Measurements from ENCODE around the gene HAL. TPM values are rescaled to one million over a fixed set of nuclear protein-coding genes. Genes with fewer than 3 reads are reported as not detected.

HAL gene
- total RNA-seq, 1 experiment from 2014 or later = 1.8 TPM

DNA sequence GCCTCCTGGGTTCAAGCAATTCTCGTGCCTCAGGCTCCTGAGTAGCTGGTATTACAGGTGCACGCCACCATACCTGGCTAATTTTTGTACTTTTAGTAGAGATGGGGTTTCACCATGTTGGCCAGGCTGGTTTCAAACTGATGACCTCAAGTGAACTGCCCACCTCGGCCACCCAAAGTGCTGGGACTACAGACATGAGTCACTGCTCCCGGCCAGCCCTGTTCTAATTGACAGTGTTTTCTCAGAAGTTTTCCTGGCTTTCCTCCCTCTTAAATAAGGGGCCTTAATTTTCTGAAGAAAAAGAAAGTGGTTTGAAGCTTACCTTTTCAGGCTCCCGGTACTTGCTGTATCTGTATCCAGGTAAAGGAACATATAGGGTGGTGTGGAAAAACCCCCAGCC lies 1.7 kb downstream of the HAL start:
- intact Hi-C loops (cut with micrococcal nuclease) = no loop called here
- Histone ChIP-seq H3K9me3 (ENCODE audit: control insufficient read depth in 1 of 2, insufficient read depth in 1 of 2, low read depth in 1 of 2, low read length in 2 of 2) (no peaks in the 10 kb centered on the region), H3K4me1 (ENCODE audit: control insufficient read depth in 1 of 2, insufficient read depth in 2 of 2, low read length in 2 of 2) (no peaks in the 10 kb centered on the region), H3K4me3 (replicated peaks in 1 of 2; ENCODE audit: low read depth in 1 of 2, low read length in 2 of 2) (no peak overlapping the region), H3K9ac (ENCODE audit: low read length) (no peak overlapping the region), H3K9me2 (ENCODE audit: insufficient read depth) (no peaks in the 10 kb centered on the region), H3K36me3 (ENCODE audit: control insufficient read depth in 1 of 2, insufficient read depth in 2 of 2, low read length in 2 of 2) (no peaks in the 10 kb centered on the region; a peak in 1 of 4 replicates), H3K27me3 (ENCODE audit: insufficient read depth, low read length) (no peaks in the 10 kb centered on the region), H2AFZ (ENCODE audit: low read depth, low read length, poor library complexity, severe bottlenecking) (no peak overlapping the region), H4K20me1 (ENCODE audit: insufficient read depth) (no peaks in the 10 kb centered on the region), H3K27ac (ENCODE audit: low read depth, low read length) (no peak overlapping the region), H3K79me2 (ENCODE audit: insufficient read depth, low read length) (no peaks in the 10 kb centered on the region), H3K4me2 (ENCODE audit: low read length) (no peak overlapping the region)
- no peak for ATAC-seq
- ChIA-PET RAD21 (ENCODE audit: low non-redundant PET in 1 of 2, low total read pairs in 2 of 2, uncharacterized antibody in 2 of 2, unreplicated experiment in 2 of 2) (no interaction called here), POLR2A (no interaction called here), CTCF (no interaction called here)
- no TSS peak for BruUV-seq (replicated peaks)
- DNase-seq (ENCODE audit: low read depth, low spot score) = no peak
- TF ChIP-seq ELF1 (IDR thresholded peaks at IDR 0.05; ENCODE audit: borderline replicate concordance, low read depth) (no peak), EZH2phosphoT487 (IDR thresholded peaks at IDR 0.05; ENCODE audit: borderline replicate concordance) (no peak), ZNF274 (IDR thresholded peaks at IDR 0.05; ENCODE audit: low read depth, low read length) (no peak), CEBPB (IDR thresholded peaks at IDR 0.05; ENCODE audit: low read depth) (no peak), CBX3 (IDR thresholded peaks at IDR 0.05; ENCODE audit: low read depth) (no peak), SP1 (IDR thresholded peaks at IDR 0.05; ENCODE audit: low read depth) (no peak), EZH2 (IDR thresholded peaks at IDR 0.05) (no peak), EGR1 (IDR thresholded peaks at IDR 0.05; ENCODE audit: low read depth) (no peak), RAD21 (IDR thresholded peaks at IDR 0.05; ENCODE audit: low read depth) (no peak), FOSL1 (IDR thresholded peaks at IDR 0.05; ENCODE audit: low read depth) (no peak), POLR2A (IDR thresholded peaks at IDR 0.05; ENCODE audit: borderline replicate concordance, extremely low read depth, insufficient read depth, insufficient read length) (no peak), JUND (IDR thresholded peaks at IDR 0.05) (no peak)
- TF ChIP-seq, protein P1, sequence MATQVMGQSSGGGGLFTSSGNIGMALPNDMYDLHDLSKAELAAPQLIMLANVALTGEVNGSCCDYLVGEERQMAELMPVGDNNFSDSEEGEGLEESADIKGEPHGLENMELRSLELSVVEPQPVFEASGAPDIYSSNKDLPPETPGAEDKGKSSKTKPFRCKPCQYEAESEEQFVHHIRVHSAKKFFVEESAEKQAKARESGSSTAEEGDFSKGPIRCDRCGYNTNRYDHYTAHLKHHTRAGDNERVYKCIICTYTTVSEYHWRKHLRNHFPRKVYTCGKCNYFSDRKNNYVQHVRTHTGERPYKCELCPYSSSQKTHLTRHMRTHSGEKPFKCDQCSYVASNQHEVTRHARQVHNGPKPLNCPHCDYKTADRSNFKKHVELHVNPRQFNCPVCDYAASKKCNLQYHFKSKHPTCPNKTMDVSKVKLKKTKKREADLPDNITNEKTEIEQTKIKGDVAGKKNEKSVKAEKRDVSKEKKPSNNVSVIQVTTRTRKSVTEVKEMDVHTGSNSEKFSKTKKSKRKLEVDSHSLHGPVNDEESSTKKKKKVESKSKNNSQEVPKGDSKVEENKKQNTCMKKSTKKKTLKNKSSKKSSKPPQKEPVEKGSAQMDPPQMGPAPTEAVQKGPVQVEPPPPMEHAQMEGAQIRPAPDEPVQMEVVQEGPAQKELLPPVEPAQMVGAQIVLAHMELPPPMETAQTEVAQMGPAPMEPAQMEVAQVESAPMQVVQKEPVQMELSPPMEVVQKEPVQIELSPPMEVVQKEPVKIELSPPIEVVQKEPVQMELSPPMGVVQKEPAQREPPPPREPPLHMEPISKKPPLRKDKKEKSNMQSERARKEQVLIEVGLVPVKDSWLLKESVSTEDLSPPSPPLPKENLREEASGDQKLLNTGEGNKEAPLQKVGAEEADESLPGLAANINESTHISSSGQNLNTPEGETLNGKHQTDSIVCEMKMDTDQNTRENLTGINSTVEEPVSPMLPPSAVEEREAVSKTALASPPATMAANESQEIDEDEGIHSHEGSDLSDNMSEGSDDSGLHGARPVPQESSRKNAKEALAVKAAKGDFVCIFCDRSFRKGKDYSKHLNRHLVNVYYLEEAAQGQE (IDR thresholded peaks at IDR 0.05; ENCODE audit: low read depth) = no peak
- TF ChIP-seq, protein P2, sequence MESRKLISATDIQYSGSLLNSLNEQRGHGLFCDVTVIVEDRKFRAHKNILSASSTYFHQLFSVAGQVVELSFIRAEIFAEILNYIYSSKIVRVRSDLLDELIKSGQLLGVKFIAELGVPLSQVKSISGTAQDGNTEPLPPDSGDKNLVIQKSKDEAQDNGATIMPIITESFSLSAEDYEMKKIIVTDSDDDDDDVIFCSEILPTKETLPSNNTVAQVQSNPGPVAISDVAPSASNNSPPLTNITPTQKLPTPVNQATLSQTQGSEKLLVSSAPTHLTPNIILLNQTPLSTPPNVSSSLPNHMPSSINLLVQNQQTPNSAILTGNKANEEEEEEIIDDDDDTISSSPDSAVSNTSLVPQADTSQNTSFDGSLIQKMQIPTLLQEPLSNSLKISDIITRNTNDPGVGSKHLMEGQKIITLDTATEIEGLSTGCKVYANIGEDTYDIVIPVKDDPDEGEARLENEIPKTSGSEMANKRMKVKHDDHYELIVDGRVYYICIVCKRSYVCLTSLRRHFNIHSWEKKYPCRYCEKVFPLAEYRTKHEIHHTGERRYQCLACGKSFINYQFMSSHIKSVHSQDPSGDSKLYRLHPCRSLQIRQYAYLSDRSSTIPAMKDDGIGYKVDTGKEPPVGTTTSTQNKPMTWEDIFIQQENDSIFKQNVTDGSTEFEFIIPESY (IDR thresholded peaks at IDR 0.05; ENCODE audit: extremely low read depth, insufficient replicate concordance, low read length) = no peak
- TF ChIP-seq, protein P3, sequence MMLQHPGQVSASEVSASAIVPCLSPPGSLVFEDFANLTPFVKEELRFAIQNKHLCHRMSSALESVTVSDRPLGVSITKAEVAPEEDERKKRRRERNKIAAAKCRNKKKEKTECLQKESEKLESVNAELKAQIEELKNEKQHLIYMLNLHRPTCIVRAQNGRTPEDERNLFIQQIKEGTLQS (IDR thresholded peaks at IDR 0.05) = no peak
